ENCODE data around the gene TRRAP.
"Not testable (repeated sequence)": the region's sequence is repeated elsewhere in the genome, so short reads cannot be mapped to it uniquely, and the experiment has no call there.

The TRRAP gene

DNA sequence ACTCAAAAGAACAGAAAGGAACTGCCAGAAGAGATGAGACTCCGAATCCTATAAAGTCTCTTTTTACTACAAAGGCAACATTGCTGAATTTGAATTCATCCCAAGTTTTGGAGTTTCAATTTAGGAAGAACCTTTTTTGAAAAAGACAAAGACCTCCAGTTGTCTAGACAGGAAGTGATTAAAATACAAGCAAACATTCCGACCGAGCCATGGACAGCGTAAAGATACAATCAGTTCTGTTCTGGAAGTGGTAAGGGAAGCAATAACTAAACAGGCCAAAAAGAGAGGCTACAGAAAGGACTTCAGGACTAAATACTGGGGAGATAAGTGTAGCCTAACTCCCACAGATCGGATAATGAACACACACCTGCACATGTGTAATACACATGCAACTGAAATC lies 164.6 kb downstream of the TRRAP start:
- no peak for DNase-seq (ENCODE audit: low spot score)

DNA sequence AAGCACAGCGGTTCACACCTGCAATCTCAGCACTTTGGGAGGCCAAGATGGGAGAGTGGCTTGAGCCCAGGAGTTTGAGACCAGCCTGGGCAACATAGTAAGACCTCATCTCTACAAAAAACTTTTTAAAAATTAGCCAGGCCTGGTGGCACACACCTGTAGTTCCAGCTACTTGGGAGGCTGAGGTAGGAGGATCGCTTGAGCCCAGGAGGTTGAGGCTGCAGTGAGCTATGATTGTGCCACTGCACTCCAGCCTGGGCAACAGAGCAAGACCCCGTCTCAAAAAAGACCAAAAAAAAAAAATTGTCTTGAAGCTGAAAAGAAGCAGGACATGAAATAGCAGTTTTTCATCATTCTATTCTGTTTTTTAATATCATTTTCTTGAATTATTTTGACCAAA lies 166.5 kb downstream of the TRRAP start:
- DNase-seq (ENCODE audit: low spot score) = not testable (repeated sequence)

More for the DNA sequence above, 164.6 kb downstream of the TRRAP start:
- TF ChIP-seq, protein P1, sequence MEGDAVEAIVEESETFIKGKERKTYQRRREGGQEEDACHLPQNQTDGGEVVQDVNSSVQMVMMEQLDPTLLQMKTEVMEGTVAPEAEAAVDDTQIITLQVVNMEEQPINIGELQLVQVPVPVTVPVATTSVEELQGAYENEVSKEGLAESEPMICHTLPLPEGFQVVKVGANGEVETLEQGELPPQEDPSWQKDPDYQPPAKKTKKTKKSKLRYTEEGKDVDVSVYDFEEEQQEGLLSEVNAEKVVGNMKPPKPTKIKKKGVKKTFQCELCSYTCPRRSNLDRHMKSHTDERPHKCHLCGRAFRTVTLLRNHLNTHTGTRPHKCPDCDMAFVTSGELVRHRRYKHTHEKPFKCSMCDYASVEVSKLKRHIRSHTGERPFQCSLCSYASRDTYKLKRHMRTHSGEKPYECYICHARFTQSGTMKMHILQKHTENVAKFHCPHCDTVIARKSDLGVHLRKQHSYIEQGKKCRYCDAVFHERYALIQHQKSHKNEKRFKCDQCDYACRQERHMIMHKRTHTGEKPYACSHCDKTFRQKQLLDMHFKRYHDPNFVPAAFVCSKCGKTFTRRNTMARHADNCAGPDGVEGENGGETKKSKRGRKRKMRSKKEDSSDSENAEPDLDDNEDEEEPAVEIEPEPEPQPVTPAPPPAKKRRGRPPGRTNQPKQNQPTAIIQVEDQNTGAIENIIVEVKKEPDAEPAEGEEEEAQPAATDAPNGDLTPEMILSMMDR (IDR thresholded peaks at IDR 0.05; ENCODE audit: extremely low read depth, missing control alignments) = no peak

DNA sequence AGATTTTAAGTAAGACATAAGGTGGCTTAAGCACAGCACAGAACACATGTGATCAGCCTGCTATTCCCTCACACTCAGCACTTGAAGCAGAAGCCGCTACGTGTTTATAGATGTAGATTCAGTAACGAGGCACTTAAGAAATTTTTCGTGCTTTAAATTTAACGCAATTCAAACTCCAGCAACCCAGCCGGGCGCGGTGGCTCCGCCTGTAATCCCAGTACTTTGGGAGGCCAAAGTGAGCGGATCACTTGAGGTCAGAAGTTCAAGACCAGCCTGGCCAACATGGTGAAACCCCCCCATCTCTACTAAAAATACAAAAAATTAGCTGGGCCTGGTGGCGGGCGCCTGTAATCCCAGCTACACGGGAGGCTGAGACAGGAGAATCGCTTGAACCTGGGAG lies 167.9 kb downstream of the TRRAP start:
- not testable (repeated sequence) for DNase-seq (ENCODE audit: low spot score)

DNA sequence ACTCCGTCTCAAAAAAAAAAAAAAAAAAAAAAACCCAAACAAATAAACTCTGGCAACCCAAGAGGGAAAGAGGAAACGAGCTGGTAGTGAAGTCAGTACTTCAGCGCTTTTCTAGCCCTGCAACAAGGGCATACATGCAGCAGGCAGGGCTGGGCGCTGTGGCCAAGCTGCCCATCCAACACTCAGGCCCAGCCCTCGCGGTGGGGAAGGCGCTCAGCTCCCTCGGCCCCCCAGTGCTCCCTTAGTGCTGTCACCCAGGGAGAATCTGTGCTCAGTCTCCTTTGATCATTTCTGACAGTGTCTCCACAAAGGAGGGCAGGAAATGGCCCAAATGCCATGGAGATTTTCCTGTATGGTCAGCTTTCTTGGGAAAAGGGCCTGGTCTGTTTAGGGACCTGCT lies 168.4 kb downstream of the TRRAP start:
- TF ChIP-seq, protein P1 (IDR thresholded peaks at IDR 0.05; ENCODE audit: extremely low read depth, missing control alignments) = no peak
- DNase-seq (ENCODE audit: low spot score) = no peak

DNA sequence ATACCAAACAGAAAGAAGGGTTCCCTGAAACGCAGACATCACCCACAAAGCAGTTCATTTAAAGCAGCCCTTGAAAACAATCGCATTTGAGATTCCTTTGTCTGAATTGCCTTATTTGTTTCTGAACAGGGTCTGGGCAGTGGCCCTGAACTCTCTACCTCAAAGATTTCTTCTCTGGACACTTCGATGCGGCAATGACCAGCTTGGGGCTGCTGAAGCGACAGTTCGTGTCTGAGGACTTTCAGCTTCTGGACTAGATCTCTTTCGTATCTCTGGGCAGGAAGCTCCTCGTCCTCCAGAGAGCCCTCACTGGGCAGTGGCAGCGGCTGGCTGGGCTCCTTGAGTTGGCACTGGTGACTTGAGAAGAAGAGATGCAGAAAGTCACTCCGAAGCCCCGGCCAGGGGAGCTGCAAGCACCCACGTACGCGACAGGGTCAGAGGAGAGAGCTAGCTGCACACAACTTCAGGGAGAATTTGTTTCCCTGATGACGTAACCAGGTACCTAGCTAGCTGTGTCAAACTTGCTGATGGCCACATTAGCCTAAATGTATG lies 169.3 kb downstream of the TRRAP start:
- no peak for DNase-seq (ENCODE audit: low spot score)
- TF ChIP-seq, protein P1 (IDR thresholded peaks at IDR 0.05; ENCODE audit: extremely low read depth, missing control alignments) = no peak

DNA sequence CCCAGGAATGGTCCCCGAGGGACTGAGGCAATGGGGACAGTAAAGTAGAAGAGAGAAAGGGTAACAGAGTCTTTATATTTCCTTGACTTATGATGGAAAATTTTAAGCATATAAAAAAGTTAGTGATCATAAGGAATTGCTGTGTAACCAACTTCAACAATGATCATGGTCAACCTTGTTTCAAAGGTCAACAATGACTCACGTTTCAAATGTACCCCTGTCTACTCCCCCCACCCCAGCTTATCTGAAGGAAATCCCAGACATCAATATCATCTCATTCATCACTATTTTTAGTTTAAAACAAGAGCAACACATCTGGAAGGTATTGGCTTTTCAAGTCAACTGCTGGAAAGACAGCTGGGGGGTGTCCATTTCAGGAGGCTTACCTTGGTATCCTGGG lies 172.6 kb downstream of the TRRAP start:
- TF ChIP-seq, protein P1 (IDR thresholded peaks at IDR 0.05; ENCODE audit: extremely low read depth, missing control alignments) = no peak
- DNase-seq (ENCODE audit: low spot score) = no peak

DNA sequence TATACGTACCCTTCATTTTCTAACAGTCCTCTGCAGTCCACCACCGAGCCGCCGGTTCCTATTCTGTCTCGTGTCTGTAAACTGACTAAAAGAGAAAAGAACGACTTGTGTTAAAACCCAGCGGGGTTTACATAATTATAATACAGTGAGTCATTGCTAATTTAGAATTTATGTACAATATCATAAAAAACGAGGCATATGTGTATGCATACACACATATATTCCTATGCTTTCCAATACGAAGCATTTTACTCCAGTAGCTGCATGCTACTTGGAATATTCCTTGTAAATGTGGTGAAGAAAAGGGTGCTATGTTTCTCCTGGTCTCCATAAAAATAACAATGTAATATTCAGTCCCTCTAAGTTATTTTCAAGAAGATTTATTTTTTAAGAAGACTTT lies 176.4 kb downstream of the TRRAP start:
- TF ChIP-seq, protein P1 (IDR thresholded peaks at IDR 0.05; ENCODE audit: extremely low read depth, missing control alignments) = no peak
- no peak for DNase-seq (ENCODE audit: low spot score)

DNA sequence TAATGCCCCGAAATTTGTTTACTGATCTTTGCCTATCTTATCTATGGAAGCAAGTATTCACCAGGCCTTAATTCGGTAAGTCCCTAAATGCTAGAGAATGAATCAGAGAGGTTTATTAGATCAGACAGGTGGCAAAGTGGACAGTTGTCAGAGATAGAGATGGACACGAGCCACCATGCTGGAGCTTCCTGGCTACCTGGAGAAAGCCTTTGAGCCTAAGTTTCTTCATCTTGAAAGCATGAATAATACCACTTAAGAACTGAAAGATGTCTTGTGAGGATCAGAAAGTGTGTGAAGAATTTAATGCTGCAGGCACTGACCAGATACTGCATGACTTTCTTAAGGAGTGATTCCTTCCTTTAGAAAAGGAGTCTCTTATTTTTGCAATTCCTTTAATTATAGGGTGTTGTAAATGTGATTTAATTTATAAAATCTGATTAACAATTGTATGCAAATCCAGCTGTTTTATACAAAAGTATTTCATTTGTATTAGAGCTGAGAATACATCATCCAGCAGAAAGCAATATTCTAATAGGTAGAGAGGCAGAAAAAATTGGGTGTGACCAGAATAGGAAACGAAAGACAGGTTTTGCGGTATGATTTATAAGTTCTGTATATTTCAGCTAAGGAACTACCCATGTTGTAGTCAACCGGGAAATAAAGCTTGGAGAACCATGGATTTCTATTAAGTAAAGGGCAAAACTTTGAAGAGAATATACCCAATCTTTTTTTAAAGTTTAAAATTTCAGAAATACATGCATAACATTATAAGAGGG lies 182.9 kb downstream of the TRRAP start:
- TF ChIP-seq, protein P1 (IDR thresholded peaks at IDR 0.05; ENCODE audit: extremely low read depth, missing control alignments) = no peak
- DNase-seq (ENCODE audit: low spot score) = no peak
